H9 (cell line): Measurements from ENCODE around the gene DEPDC5. TPM values are rescaled to one million over a fixed set of nuclear protein-coding genes. Genes with fewer than 3 reads are reported as not detected.

Experiments used
- DNase-seq: peaks from one replicate; pipeline ENCODE4 v3.0.0-alpha.2; 2017
- H2AFZ ChIP-seq: one replicate; pipeline ENCODE4 v1.6.1; 2013; ENCODE audit warnings: mild to moderate bottlenecking, low read length, control low read depth, moderate library complexity
- H2AK5ac ChIP-seq: 2 replicates; pipeline ENCODE4 v1.6.1; 2013; ENCODE audit warnings: low read length, control low read depth, mixed read lengths; ENCODE audit not compliant: insufficient read length
- H2BK120ac ChIP-seq: one replicate; pipeline ENCODE4 v1.6.1; 2013; ENCODE audit warnings: low read depth, mild to moderate bottlenecking, low read length, control low read depth, inconsistent platforms; ENCODE audit not compliant: poor library complexity, severe bottlenecking
- H2BK12ac ChIP-seq: 2 replicates; pipeline ENCODE4 v1.6.1; 2013; ENCODE audit warnings: low read length, control low read depth, mixed read lengths, low read depth; ENCODE audit not compliant: insufficient read length
- H2BK15ac ChIP-seq: 2 replicates; pipeline ENCODE4 v1.6.1; 2013; ENCODE audit warnings: low read depth, low read length, control low read depth
- H2BK20ac ChIP-seq: one replicate; pipeline ENCODE4 v1.6.1; 2013; ENCODE audit warnings: low read depth, mild to moderate bottlenecking, low read length, control low read depth, inconsistent platforms; ENCODE audit not compliant: poor library complexity, severe bottlenecking
- H2BK5ac ChIP-seq: 2 replicates; pipeline ENCODE4 v1.6.1; 2013; ENCODE audit warnings: low read length, control low read depth, mixed read lengths; ENCODE audit not compliant: insufficient read length
- H3K14ac ChIP-seq: 2 replicates; pipeline ENCODE4 v1.6.1; 2013; ENCODE audit warnings: low read length, control low read depth; ENCODE audit not compliant: insufficient read depth
- H3K18ac ChIP-seq: 2 replicates; pipeline ENCODE4 v1.6.1; 2013; ENCODE audit warnings: low read depth, mild to moderate bottlenecking, mixed read lengths, low read length, control low read depth; ENCODE audit not compliant: insufficient read length
- H3K23ac ChIP-seq: 2 replicates; pipeline ENCODE4 v1.6.1; 2013; ENCODE audit warnings: low read length, control low read depth, mixed read lengths, low read depth; ENCODE audit not compliant: insufficient read length
- H3K23me2 ChIP-seq: 2 replicates; pipeline ENCODE4 v1.6.1; 2013; ENCODE audit warnings: low read depth, mild to moderate bottlenecking, mixed read lengths, low read length, control low read depth; ENCODE audit not compliant: insufficient read length, poor library complexity, severe bottlenecking
- H3K27ac ChIP-seq: 2 replicates; pipeline ENCODE4 v1.5.1; 2013; ENCODE audit warnings: low read length, control low read depth, mixed read lengths, low read depth; ENCODE audit not compliant: insufficient read length
- H3K27me3 ChIP-seq: 2 replicates; pipeline ENCODE4 v1.6.1; 2013; ENCODE audit warnings: low read length, control low read depth, inconsistent platforms; ENCODE audit not compliant: insufficient read depth
- H3K4ac ChIP-seq: 2 replicates; pipeline ENCODE4 v1.6.1; 2013; ENCODE audit warnings: low read depth, mild to moderate bottlenecking, control low read depth, inconsistent platforms, low read length, moderate library complexity
- H3K4me1 ChIP-seq: 2 replicates; pipeline ENCODE4 v1.6.1; 2013; ENCODE audit warnings: low read length, control low read depth, inconsistent platforms; ENCODE audit not compliant: insufficient read depth
- H3K4me2 ChIP-seq: 2 replicates; pipeline ENCODE4 v1.6.1; 2013; ENCODE audit warnings: low read length, control low read depth, mixed read lengths; ENCODE audit not compliant: insufficient read length, insufficient read depth
- H3K56ac ChIP-seq: 2 replicates; pipeline ENCODE4 v1.6.1; 2013; ENCODE audit warnings: low read depth, mild to moderate bottlenecking, mixed read lengths, low read length, control low read depth; ENCODE audit not compliant: insufficient read length
- H3K79me1 ChIP-seq: 2 replicates; pipeline ENCODE4 v1.6.1; 2013; ENCODE audit warnings: low read depth, mild to moderate bottlenecking, moderate library complexity, low read length, control low read depth, inconsistent platforms; ENCODE audit not compliant: insufficient read depth, poor library complexity, severe bottlenecking
- H3K79me2 ChIP-seq: 2 replicates; pipeline ENCODE4 v1.6.1; 2013; ENCODE audit warnings: low read length, control low read depth, inconsistent platforms; ENCODE audit not compliant: insufficient read depth
- H3K9ac ChIP-seq: 2 replicates; pipeline ENCODE4 v1.6.1; 2013; ENCODE audit warnings: low read length, control low read depth, mixed read lengths; ENCODE audit not compliant: insufficient read length; ENCODE audit errors: extremely low read depth
- H3K9me3 ChIP-seq: one replicate; pipeline ENCODE4 v1.6.1; 2013; ENCODE audit warnings: low read depth, low read length, inconsistent platforms; ENCODE audit not compliant: control insufficient read depth
- H3T11ph ChIP-seq: one replicate; pipeline ENCODE4 v1.6.1; 2013; ENCODE audit warnings: mild to moderate bottlenecking, low read length, control low read depth, inconsistent platforms
- H4K20me1 ChIP-seq: one replicate; pipeline ENCODE4 v1.6.1; 2013; ENCODE audit not compliant: control insufficient read depth, insufficient read length, insufficient read depth
- H4K5ac ChIP-seq: 2 replicates; pipeline ENCODE4 v1.6.1; 2013; ENCODE audit warnings: low read depth, mild to moderate bottlenecking, mixed read lengths, low read length, control low read depth; ENCODE audit not compliant: insufficient read length
- H4K8ac ChIP-seq: replicated peaks from 2 replicates; pipeline ENCODE4 v1.6.1; 2013; ENCODE audit warnings: low read length, control low read depth, mixed read lengths, low read depth; ENCODE audit not compliant: insufficient read length
- H4K91ac ChIP-seq: 2 replicates; pipeline ENCODE4 v1.6.1; 2013; ENCODE audit warnings: low read depth, mild to moderate bottlenecking, moderate library complexity, mixed read lengths, low read length, control low read depth; ENCODE audit not compliant: insufficient read length
- H3K27ac Mint-ChIP-seq, 3 experiments: 2 replicates in 2 of 3; 3 replicates in 1 of 3; pipeline ENCODE4 v1.8.0; 2020 to 2021; ENCODE audit warnings: mixed read lengths in 3 of 3, mild to moderate bottlenecking in 1 of 3, moderate library complexity in 1 of 3
- H3K27me3 Mint-ChIP-seq: 2 replicates; pipeline ENCODE4 v1.8.0; 2021; ENCODE audit warnings: low read depth, mild to moderate bottlenecking, moderate library complexity, mixed read lengths
- H3K36me3 Mint-ChIP-seq, 3 experiments: 2 replicates in 2 of 3; 3 replicates in 1 of 3; pipeline ENCODE4 v1.8.0; 2020 to 2021; ENCODE audit warnings: low read depth in 3 of 3, mixed read lengths in 3 of 3; ENCODE audit not compliant: insufficient read depth in 1 of 3
- H3K4me1 Mint-ChIP-seq, 2 experiments: 2 replicates each; pipeline ENCODE4 v1.8.0; 2020; ENCODE audit warnings: mixed read lengths in 2 of 2
- H3K4me3 Mint-ChIP-seq, 2 experiments: 2 replicates in 1 of 2; 3 replicates in 1 of 2; pipeline ENCODE4 v1.8.0; 2020 to 2021; ENCODE audit warnings: mild to moderate bottlenecking in 2 of 2, mixed read lengths in 2 of 2, moderate library complexity in 1 of 2
- H3K9me3 Mint-ChIP-seq, 2 experiments: 2 replicates in 1 of 2; 3 replicates in 1 of 2; pipeline ENCODE4 v1.8.0; 2020; ENCODE audit warnings: mild to moderate bottlenecking in 2 of 2, mixed read lengths in 2 of 2, moderate library complexity in 1 of 2
- CTCF ChIP-seq: fragments of 200-600 bp; sonication (generic); conservative IDR thresholded peaks from 3 replicates; pipeline ENCODE4 v1.8.0; 2021; ENCODE audit warnings: antibody characterized with exemption, mild to moderate bottlenecking
- WGBS: extraction: QIAGEN DNeasy Blood & Tissue Kit; methylation state at CpG from one replicate; pipeline ENCODE4 v1.1.7; 2013; ENCODE audit warnings: missing lambda C conversion rate, low lambda C conversion rate, mixed read lengths; ENCODE audit not compliant: insufficient read length; ENCODE audit errors: extremely low coverage; 5-methylcytosine and 5-hydroxymethylcytosine counted together
- total RNA-seq: library from RNA; stranded (reverse); gene quantifications from 2 replicates; pipeline ENCODE4 v1.2.1, GENCODE V29; 2021

Gene DEPDC5
- total RNA-seq, 1 experiment from 2014 or later, result 29.2 TPM

- no peak for TF ChIP-seq CTCF
- H3K27ac ChIP-seq, result no peak overlapping the region
Observed at GRCh38 chr22:31876156-31876920, 122.5 kb downstream of the DEPDC5 start.

More at GRCh38 chr22:31876156-31876920, 122.5 kb downstream of the DEPDC5 start:
- Histone ChIP-seq H3K18ac (no peak overlapping the region), H3K56ac (no peak overlapping the region), H2BK120ac (no peak overlapping the region), H2BK15ac (no peak overlapping the region), H2BK20ac (no peak overlapping the region), H3K23me2 (no peaks in the 10 kb centered on the region), H4K8ac (no peak overlapping the region), H3K79me1 (no peaks in the 10 kb centered on the region), H3K9me3 (no peaks in the 10 kb centered on the region), H3K23ac (no peak overlapping the region), H3K27me3 (no peaks in the 10 kb centered on the region), H3K79me2 (no peaks in the 10 kb centered on the region), H3K14ac (no peak overlapping the region), H3K4me1 (no peaks in the 10 kb centered on the region), H3K9ac (no peak overlapping the region), H2AFZ (no peak overlapping the region), H3K4ac (no peak overlapping the region), H2BK12ac (no peak overlapping the region), H4K20me1 (no peaks in the 10 kb centered on the region), H3T11ph (no peak overlapping the region), H2AK5ac (no peak overlapping the region), H3K4me2 (no peak overlapping the region), H4K91ac (no peak overlapping the region), H4K5ac (no peak overlapping the region), H2BK5ac (no peak overlapping the region)
- peaks cover 2 to 30% (median 18%) of the 10 kb centered on the region in 3 experiments; a peak in 6 of 7 replicates for H3K36me3 Mint-ChIP-seq
- no peaks in the 10 kb centered on the region for H3K27me3 Mint-ChIP-seq
- H3K4me3 Mint-ChIP-seq, result no peak overlapping the region
- peak overlapping the region in 1 of 3 experiments; percentile 67; a peak in 1 of 7 replicates for H3K27ac Mint-ChIP-seq
- no peaks in the 10 kb centered on the region for H3K4me1 Mint-ChIP-seq
- H3K9me3 Mint-ChIP-seq, result no peaks in the 10 kb centered on the region
- DNase-seq, result no peak
- WGBS, result no CpG with 5 or more reads among the region's 12 CpGs
